Measurements from ENCODE around the gene RTL1. TPM values are rescaled to one million over a fixed set of nuclear protein-coding genes. Genes with fewer than 3 reads are reported as not detected.

The RTL1 gene
- total RNA-seq, 2 donors from 2014 or later, result 0.80 TPM; not detected in 1

- DNase-seq (ENCODE audit: low spot score), result no peak
- 28% methylated on average over 6 of the region's 6 CpGs for WGBS
- Histone ChIP-seq H3K9me3 (no peaks in the 10 kb centered on the region), H3K36me3 (no peaks in the 10 kb centered on the region), H3K27me3 (replicated peaks; ENCODE audit: insufficient read depth) (no peaks in the 10 kb centered on the region), H3K4me1 (replicated peaks) (no peaks in the 10 kb centered on the region), H3K27ac (no peak overlapping the region), H3K4me3 (no peak overlapping the region)
- TF ChIP-seq POLR2AphosphoS5 (IDR thresholded peaks at IDR 0.05) (no peak), POLR2A (IDR thresholded peaks at IDR 0.05) (no peak), CTCF (IDR thresholded peaks at IDR 0.05) (no peak)
- intact Hi-C loops (cut with DNase I), result no loop called here
Observed at GRCh38 chr14:100887728-100888335, 15.7 kb downstream of the RTL1 start.

- no peaks in the 10 kb centered on the region for H3K9me3 ChIP-seq
- WGBS, result 72% methylated on average over 5 of the region's 5 CpGs
- H3K4me1 ChIP-seq (replicated peaks), result no peaks in the 10 kb centered on the region
- intact Hi-C loops (cut with DNase I), result no loop called here
- H3K27me3 ChIP-seq (replicated peaks; ENCODE audit: insufficient read depth), result no peaks in the 10 kb centered on the region
- TF ChIP-seq POLR2AphosphoS5 (IDR thresholded peaks at IDR 0.05), result no peak
- no peak overlapping the region for H3K27ac ChIP-seq
- H3K4me3 ChIP-seq, result no peak overlapping the region
- no peak for DNase-seq (ENCODE audit: low spot score)
- H3K36me3 ChIP-seq, result no peaks in the 10 kb centered on the region
Observed at GRCh38 chr14:100885617-100886016, 17.9 kb downstream of the RTL1 start.

GRCh38 chr14:100885196-100885595 lies 18.3 kb downstream of the RTL1 start:
- Histone ChIP-seq H3K4me3 (no peak overlapping the region), H3K9me3 (no peaks in the 10 kb centered on the region), H3K27me3 (replicated peaks; ENCODE audit: insufficient read depth) (no peaks in the 10 kb centered on the region), H3K36me3 (no peaks in the 10 kb centered on the region), H3K4me1 (replicated peaks) (no peaks in the 10 kb centered on the region), H3K27ac (no peak overlapping the region)
- intact Hi-C loops (cut with DNase I), result no loop called here
- DNase-seq (ENCODE audit: low spot score), result no peak
- TF ChIP-seq POLR2AphosphoS5 (IDR thresholded peaks at IDR 0.05), result no peak
- TF ChIP-seq POLR2A (IDR thresholded peaks at IDR 0.05), result no peak
- TF ChIP-seq CTCF (IDR thresholded peaks at IDR 0.05), result no peak
- 79% methylated on average over 2 of the region's 2 CpGs for WGBS

GRCh38 chr14:100884456-100884855 lies 19.1 kb downstream of the RTL1 start:
- no peak for TF ChIP-seq CTCF (IDR thresholded peaks at IDR 0.05)
- TF ChIP-seq POLR2AphosphoS5 (IDR thresholded peaks at IDR 0.05), result no peak
- TF ChIP-seq POLR2A (IDR thresholded peaks at IDR 0.05), result no peak
- no peak overlapping the region for H3K4me3 ChIP-seq
- no peaks in the 10 kb centered on the region for H3K27me3 ChIP-seq (replicated peaks; ENCODE audit: insufficient read depth)
- H3K27ac ChIP-seq, result no peak overlapping the region
- intact Hi-C loops (cut with DNase I), result no loop called here
- no peaks in the 10 kb centered on the region for H3K9me3 ChIP-seq
- WGBS, result 90% methylated on average over 13 of the region's 13 CpGs
- no peak for DNase-seq (ENCODE audit: low spot score)
- H3K4me1 ChIP-seq (replicated peaks), result no peaks in the 10 kb centered on the region
- no peaks in the 10 kb centered on the region for H3K36me3 ChIP-seq

- Histone ChIP-seq H3K4me3 (no peak overlapping the region), H3K4me1 (replicated peaks) (no peaks in the 10 kb centered on the region), H3K9me3 (no peaks in the 10 kb centered on the region), H3K36me3 (no peaks in the 10 kb centered on the region), H3K27ac (no peak overlapping the region), H3K27me3 (replicated peaks; ENCODE audit: insufficient read depth) (no peaks in the 10 kb centered on the region)
- 96% methylated on average over 11 of the region's 11 CpGs for WGBS
- TF ChIP-seq CTCF (IDR thresholded peaks at IDR 0.05), result no peak
- TF ChIP-seq POLR2A (IDR thresholded peaks at IDR 0.05), result no peak
- no peak for TF ChIP-seq POLR2AphosphoS5 (IDR thresholded peaks at IDR 0.05)
- DNase-seq (ENCODE audit: low spot score), result no peak
- intact Hi-C loops (cut with DNase I), result no loop called here
Observed at GRCh38 chr14:100883789-100884101, 19.8 kb downstream of the RTL1 start.
